ENCODE measurements around the gene ATXN7L3. TPM values are rescaled to one million over a fixed set of nuclear protein-coding genes. Genes with fewer than 3 reads are reported as not detected.
A peak's percentile ranks its signal among the peaks of the same experiment; 100 is the strongest.

Gene ATXN7L3
- total and polyA plus RNA-seq, 7 donors, result 20.4 to 42.6 (median 35.1) TPM

GRCh38 chr17:44211281-44212265 lies 11.9 kb upstream of the ATXN7L3 start:
- intact Hi-C loops (cut with DNase I), result loop anchor here (2.0 to 5.0 kb wide), 3 partner anchors 113 to 136 kb away; partner anchors contain the start of genes GRN (in 1 of the 2) and SLC25A39 (in 1 of the 2)
- WGBS, 3 donors, result 87 to 91% (median 88%) methylated on average over 26 to 30 of the region's 30 CpGs
- Histone ChIP-seq H3K4me1 (peaks cover 24% of the 10 kb centered on the region), H3K36me3 (ENCODE audit: insufficient read depth in 1 of 2, low read depth in 1 of 2) (peaks cover 12 to 85% of the 10 kb centered on the region in 2 donors), H3K9me3 (no peaks in the 10 kb centered on the region), H3K27me3 (ENCODE audit: insufficient read depth in 3 of 3, low read length in 2 of 3) (no peaks in the 10 kb centered on the region), H3K4me3 (no peak overlapping the region), H3K27ac (peak overlapping the region; percentile 71)
- DNase-seq (peak in 1 of 2 donors; percentile 45), ATAC-seq (no peak)
- TF ChIP-seq CTCF (IDR thresholded peaks at IDR 0.05), result no peak

GRCh38 chr17:44210342-44211192 lies 10.9 kb upstream of the ATXN7L3 start:
- DNase-seq (peak; percentile 90 to 96), ATAC-seq (peak; percentile 94 to 98 (median 96))
- TF ChIP-seq CTCF (IDR thresholded peaks at IDR 0.05), result peak; percentile 99
- peaks cover 13 to 78% of the 10 kb centered on the region in 2 donors for H3K36me3 ChIP-seq (ENCODE audit: insufficient read depth in 1 of 2, low read depth in 1 of 2)
- no peaks in the 10 kb centered on the region for H3K27me3 ChIP-seq (ENCODE audit: insufficient read depth in 3 of 3, low read length in 2 of 3)
- H3K9me3 ChIP-seq, result no peaks in the 10 kb centered on the region
- 21 to 28% (median 25%) methylated on average over 46 to 64 of the region's 64 CpGs for WGBS, 3 donors
- intact Hi-C loops (cut with DNase I), result loop anchor here (2.0 to 5.0 kb wide), 3 partner anchors 114 to 137 kb away; partner anchors contain the start of genes GRN (in 1 of the 2) and SLC25A39 (in 1 of the 2)
- H3K4me3 ChIP-seq, result peak overlapping the region; percentile 25
- H3K27ac ChIP-seq, result peak overlapping the region; percentile 71
- peaks cover 15% of the 10 kb centered on the region for H3K4me1 ChIP-seq

DNA sequence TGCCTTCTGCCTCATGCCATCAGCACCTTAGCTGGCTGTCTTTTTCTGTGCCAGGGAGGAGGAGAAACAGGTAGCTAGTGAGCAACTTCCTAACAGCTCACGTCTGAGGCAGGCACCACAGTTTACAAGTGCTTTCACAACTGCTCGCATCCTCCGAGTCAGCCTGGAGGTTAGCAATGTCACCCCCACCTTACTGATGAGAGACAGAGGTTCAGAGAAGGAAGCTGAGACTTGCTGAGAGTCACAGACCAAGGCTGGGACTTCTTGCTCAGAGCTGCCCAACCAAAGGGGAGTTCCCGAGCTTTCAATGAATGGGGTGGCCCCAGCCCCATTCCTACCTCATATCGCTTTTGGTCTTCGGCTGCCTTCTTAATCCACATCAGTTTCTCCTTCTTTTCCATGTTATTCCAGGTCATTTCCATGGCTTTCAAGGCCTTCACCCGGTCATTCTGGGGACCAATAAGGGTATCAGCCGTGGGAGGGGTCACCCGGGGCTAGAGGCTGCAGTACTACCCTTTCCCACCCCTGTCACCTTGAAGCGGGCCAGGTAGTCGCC lies 10.2 kb upstream of the ATXN7L3 start:
- no peak for ATAC-seq
- Histone ChIP-seq H3K27ac (peak overlapping the region; percentile 71), H3K4me3 (no peak overlapping the region), H3K27me3 (ENCODE audit: insufficient read depth in 3 of 3, low read length in 2 of 3) (no peaks in the 10 kb centered on the region), H3K9me3 (no peaks in the 10 kb centered on the region), H3K36me3 (ENCODE audit: insufficient read depth in 1 of 2, low read depth in 1 of 2) (peaks cover 13 to 71% of the 10 kb centered on the region in 2 donors), H3K4me1 (peaks cover 15% of the 10 kb centered on the region)
- TF ChIP-seq CTCF (IDR thresholded peaks at IDR 0.05), result no peak
- intact Hi-C loops (cut with DNase I), result loop anchor here (2.0 to 5.0 kb wide), 3 partner anchors 115 to 137 kb away; partner anchors contain the start of genes GRN (in 2 of the 2) and SLC25A39 (in 1 of the 2)
- 67 to 77% (median 69%) methylated on average over 11 of the region's 11 CpGs for WGBS, 3 donors
- peak in 1 of 2 donors; percentile 28 for DNase-seq

DNA sequence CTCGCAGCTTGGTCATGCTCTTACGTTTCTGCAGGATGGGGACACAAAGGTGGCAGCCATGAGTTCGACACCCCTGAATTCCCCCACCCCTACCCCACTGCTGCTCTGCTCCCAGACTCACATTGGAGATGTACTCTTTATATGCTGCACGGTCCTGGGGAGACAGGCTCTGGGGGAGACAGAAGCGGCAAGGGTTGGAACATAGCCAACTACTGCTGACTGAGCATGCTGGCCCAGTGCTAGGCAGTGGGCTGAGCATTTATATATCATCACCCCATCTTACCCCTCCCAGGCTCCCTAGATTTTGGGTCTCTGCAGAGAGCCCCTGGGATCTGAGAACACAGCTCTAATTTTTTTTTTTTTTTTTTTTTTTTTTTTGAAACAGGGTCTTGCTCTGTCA lies 8.1 kb upstream of the ATXN7L3 start:
- Histone ChIP-seq H3K27me3 (ENCODE audit: insufficient read depth in 3 of 3, low read length in 2 of 3) (no peaks in the 10 kb centered on the region), H3K27ac (no peak overlapping the region), H3K4me3 (no peak overlapping the region), H3K9me3 (no peaks in the 10 kb centered on the region), H3K36me3 (ENCODE audit: insufficient read depth in 1 of 2, low read depth in 1 of 2) (peaks cover 9 to 53% of the 10 kb centered on the region in 2 donors), H3K4me1 (peaks cover 18% of the 10 kb centered on the region)
- TF ChIP-seq CTCF (IDR thresholded peaks at IDR 0.05), result no peak
- WGBS, 3 donors, result 80 to 88% (median 82%) methylated on average over 5 of the region's 5 CpGs
- intact Hi-C loops (cut with DNase I), result loop anchor here in 1 of 2 donors (5.0 kb wide), 1 partner anchor 140 kb away; the partner anchor contains the start of gene GRN
- DNase-seq, result no peak
- no peak for ATAC-seq

Measured in psoas muscle (tissue), 8 donors.